ENCODE measurements around the gene PTGS1. TPM values are rescaled to one million over a fixed set of nuclear protein-coding genes. Genes with fewer than 3 reads are reported as not detected.

The PTGS1 gene
- total and polyA plus RNA-seq, 5 experiments from 2014 or later: 0.22 to 1.0 (median 0.60) TPM; not detected in 2

DNA sequence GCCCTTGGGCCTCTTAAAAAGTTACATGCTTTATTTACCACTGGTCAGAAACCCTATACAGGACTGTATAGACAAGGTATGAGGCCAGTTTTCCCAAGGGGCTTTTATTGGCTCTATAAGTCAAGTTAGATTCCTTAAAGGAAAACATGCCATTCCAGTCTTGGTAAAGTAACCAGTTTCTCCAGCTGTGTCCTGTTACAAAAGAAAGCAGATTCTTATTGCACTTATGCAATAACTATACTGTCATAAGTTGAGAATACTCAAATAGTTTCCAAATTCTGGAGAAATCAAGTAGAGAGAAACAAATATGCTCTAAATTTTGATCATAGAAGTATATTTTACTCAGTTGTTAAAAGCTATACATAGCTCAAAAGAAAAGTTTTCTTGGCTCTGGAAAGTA, 47.2 kb downstream of the PTGS1 start:
- H3K27me3 Mint-ChIP-seq: peaks cover 10 to 25% (median 23%) of the 10 kb centered on the region in 5 donors
- ATAC-seq (no peak), DNase-seq (no peak)
- no peak overlapping the region for H3K4me3 Mint-ChIP-seq
- H3K36me3 Mint-ChIP-seq: peaks cover under 1 to 27% (median 9%) of the 10 kb centered on the region in 3 donors
- no peak overlapping the region for H3K27ac Mint-ChIP-seq
- H3K4me1 Mint-ChIP-seq: no peaks in the 10 kb centered on the region
- H3K9me3 Mint-ChIP-seq: peaks cover 11 to 53% (median 31%) of the 10 kb centered on the region in 9 donors
- POLR2A ChIA-PET: no interaction called here

DNA sequence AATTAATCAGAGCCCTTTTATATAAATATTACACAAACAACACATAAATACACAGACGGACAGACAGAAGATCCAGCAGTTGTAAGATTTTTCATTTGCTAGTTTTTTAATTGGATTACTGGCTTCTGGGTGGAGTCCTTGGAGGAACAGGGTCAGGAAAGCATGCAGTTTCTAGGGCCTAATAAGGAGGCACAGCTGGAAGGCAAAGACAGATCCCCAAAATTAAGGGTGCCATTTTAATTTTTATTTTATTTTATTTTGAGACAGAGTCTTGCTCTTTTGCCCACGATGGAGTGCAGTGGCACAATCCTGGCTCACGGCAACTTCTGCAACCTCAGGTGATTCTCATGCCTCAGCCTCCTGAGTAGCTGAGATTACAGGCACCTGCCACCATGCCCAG, 49.5 kb downstream of the PTGS1 start:
- DNase-seq: no peak
- Mint-ChIP-seq H3K36me3 (peaks cover 0 to 27% (median 9%) of the 10 kb centered on the region in 3 donors), H3K4me3 (no peak overlapping the region), H3K27me3 (peaks cover 23 to 35% (median 28%) of the 10 kb centered on the region in 5 donors), H3K4me1 (no peaks in the 10 kb centered on the region), H3K9me3 (peaks cover 11 to 48% (median 32%) of the 10 kb centered on the region in 9 donors), H3K27ac (no peak overlapping the region)
- POLR2A ChIA-PET: no interaction called here
- no peak for ATAC-seq

- peaks cover 0 to 24% (median 5%) of the 10 kb centered on the region in 3 donors for H3K36me3 Mint-ChIP-seq
- H3K27ac Mint-ChIP-seq: no peak overlapping the region
- POLR2A ChIA-PET: no interaction called here
These were observed 54.3 kb downstream of the PTGS1 start for GRCh38 chr9:122425087-122425486.

GRCh38 chr9:122426723-122427122, 55.9 kb downstream of the PTGS1 start:
- DNase-seq: no peak
- Mint-ChIP-seq H3K27me3 (peaks cover 5 to 26% (median 20%) of the 10 kb centered on the region in 5 donors), H3K9me3 (peaks cover 0 to 29% (median 12%) of the 10 kb centered on the region in 9 donors), H3K4me3 (no peak overlapping the region), H3K4me1 (no peaks in the 10 kb centered on the region), H3K36me3 (peaks cover 0 to 20% (median 3%) of the 10 kb centered on the region in 3 donors), H3K27ac (no peak overlapping the region)
- POLR2A ChIA-PET: no interaction called here
- no peak for ATAC-seq

More at GRCh38 chr9:122425087-122425486, 54.3 kb downstream of the PTGS1 start:
- Mint-ChIP-seq H3K9me3 (peaks cover 5 to 37% (median 23%) of the 10 kb centered on the region in 9 donors), H3K4me1 (no peaks in the 10 kb centered on the region), H3K4me3 (no peak overlapping the region), H3K27me3 (peaks cover 9 to 23% (median 22%) of the 10 kb centered on the region in 5 donors)
- no peak for ATAC-seq
- DNase-seq: no peak

DNA sequence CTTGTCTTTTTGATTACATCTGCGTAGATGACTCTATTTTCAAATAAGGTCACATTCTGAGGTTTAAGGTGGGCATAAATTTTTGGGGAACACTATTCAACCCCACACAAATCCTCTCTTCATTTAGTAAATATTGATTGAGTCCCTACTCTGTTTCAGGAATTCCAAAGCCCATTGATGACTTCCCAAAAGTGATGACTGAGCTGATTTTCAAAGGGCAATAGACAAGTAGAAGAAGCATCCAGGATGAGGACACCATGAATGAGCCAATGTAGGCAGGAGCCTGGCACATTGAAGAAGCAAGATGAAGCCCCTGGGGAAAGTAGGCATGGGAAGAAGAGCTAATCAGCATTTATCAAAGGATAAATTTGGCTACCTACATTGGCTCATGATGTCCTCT, 71.7 kb downstream of the PTGS1 start:
- Mint-ChIP-seq H3K27me3 (peaks cover 24 to 53% (median 34%) of the 10 kb centered on the region in 5 donors), H3K4me1 (no peaks in the 10 kb centered on the region), H3K4me3 (no peak overlapping the region), H3K36me3 (no peaks in the 10 kb centered on the region), H3K9me3 (peaks cover 0 to 1% (median 0%) of the 10 kb centered on the region in 9 donors), H3K27ac (no peak overlapping the region)
- no peak for DNase-seq
- ATAC-seq: no peak
- POLR2A ChIA-PET: no interaction called here

DNA sequence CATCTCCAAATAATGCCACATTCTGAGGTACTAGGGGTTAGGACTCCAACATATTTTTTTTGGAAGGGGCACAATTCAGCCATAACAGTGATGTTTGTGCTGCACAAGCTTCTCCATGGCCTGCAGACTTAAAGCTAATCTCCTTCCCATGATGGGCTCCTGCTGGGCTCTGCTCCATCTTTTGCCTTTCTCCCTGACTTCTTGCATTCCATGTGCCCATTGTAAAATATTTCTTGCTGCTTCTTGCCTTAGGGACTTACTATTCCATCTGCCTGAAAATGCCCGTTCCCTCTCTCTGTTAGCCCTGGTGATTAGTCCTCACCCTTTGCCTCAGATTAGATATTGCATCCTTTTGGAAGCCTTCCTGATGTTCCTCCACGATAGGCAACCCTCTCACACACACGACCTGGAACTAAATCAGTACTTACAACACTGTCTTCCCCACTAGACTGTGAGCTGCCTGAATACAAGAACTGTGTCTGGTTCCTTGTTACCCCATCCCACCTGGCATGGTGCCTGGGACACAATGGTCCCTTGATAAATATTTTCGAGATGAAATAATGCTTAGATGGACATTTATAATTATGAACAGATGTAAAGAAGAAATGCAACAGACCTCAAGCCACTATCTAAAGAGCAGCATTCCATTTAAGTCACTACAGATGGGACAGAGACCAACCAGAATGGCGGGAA, 73.4 kb downstream of the PTGS1 start:
- no peak overlapping the region for H3K4me3 Mint-ChIP-seq
- POLR2A ChIA-PET: no interaction called here
- H3K36me3 Mint-ChIP-seq: no peaks in the 10 kb centered on the region
- no peak overlapping the region for H3K27ac Mint-ChIP-seq
- ATAC-seq (no peak), DNase-seq (no peak)
- peaks cover 20 to 62% (median 40%) of the 10 kb centered on the region in 5 donors for H3K27me3 Mint-ChIP-seq
- H3K4me1 Mint-ChIP-seq: no peaks in the 10 kb centered on the region
- H3K9me3 Mint-ChIP-seq: peaks cover 0 to 1% (median 0%) of the 10 kb centered on the region in 9 donors

Other genes with a start within 250 kb of the PTGS1 start
- gene NDUFA8, start 211.2 kb upstream of the PTGS1 start, total RNA-seq: 10 to 100 TPM; 18.3 to 20.1 TPM
- 10 to 100 TPM; 63.1 to 89.5 (median 81.4) TPM for gene NDUFA8, start 211.2 kb upstream of the PTGS1 start, polyA plus RNA-seq
- gene MORN5, start 211.1 kb upstream of the PTGS1 start, total RNA-seq: not detected
- not detected for gene MORN5, start 211.1 kb upstream of the PTGS1 start, polyA plus RNA-seq
- under 1 TPM in 1 of 2 experiments, not detected in 1; 0.60 TPM for gene LHX6, start 142.1 kb upstream of the PTGS1 start, total RNA-seq
- under 1 TPM in 1 of 3 donors, not detected in 2; 0.07 TPM for gene LHX6, start 142.1 kb upstream of the PTGS1 start, polyA plus RNA-seq
- gene RBM18, start 106.2 kb upstream of the PTGS1 start, total RNA-seq: 10 to 100 TPM; 15.1 to 15.9 TPM
- gene RBM18, start 106.2 kb upstream of the PTGS1 start, polyA plus RNA-seq: 10 to 100 TPM; 16.5 to 19.8 (median 17.5) TPM
- 10 to 100 TPM; 36.3 to 40.9 TPM for gene MRRF, start 106.1 kb upstream of the PTGS1 start, total RNA-seq
- 10 to 100 TPM; 17.0 to 25.4 (median 21.4) TPM for gene MRRF, start 106.1 kb upstream of the PTGS1 start, polyA plus RNA-seq
- not detected for gene OR1J1, start 106.9 kb downstream of the PTGS1 start, total RNA-seq
- not detected for gene OR1J1, start 106.9 kb downstream of the PTGS1 start, polyA plus RNA-seq
- under 1 TPM in 1 of 2 experiments, not detected in 1; 0.85 TPM for gene OR1J2, start 139.8 kb downstream of the PTGS1 start, total RNA-seq
- not detected for gene OR1J2, start 139.8 kb downstream of the PTGS1 start, polyA plus RNA-seq
- under 1 TPM; 0.41 to 0.52 TPM for gene OR1J4, start 148.1 kb downstream of the PTGS1 start, total RNA-seq
- not detected for gene OR1J4, start 148.1 kb downstream of the PTGS1 start, polyA plus RNA-seq
- gene OR1N1, start 156.3 kb downstream of the PTGS1 start, total RNA-seq: not detected
- gene OR1N1, start 156.3 kb downstream of the PTGS1 start, polyA plus RNA-seq: not detected
- not detected for gene OR1N2, start 182.1 kb downstream of the PTGS1 start, total RNA-seq
- gene OR1N2, start 182.1 kb downstream of the PTGS1 start, polyA plus RNA-seq: not detected
- gene OR1L8, start 212.4 kb downstream of the PTGS1 start, total RNA-seq: not detected
- gene OR1L8, start 212.4 kb downstream of the PTGS1 start, polyA plus RNA-seq: not detected
- 1 to 10 TPM; 1.1 to 1.5 TPM for gene OR1Q1, start 243.7 kb downstream of the PTGS1 start, total RNA-seq
- gene OR1Q1, start 243.7 kb downstream of the PTGS1 start, polyA plus RNA-seq: not detected